ENCODE results near the gene ANKRD40. TPM values are rescaled to one million over a fixed set of nuclear protein-coding genes. Genes with fewer than 3 reads are reported as not detected.

The ANKRD40 gene
- total RNA-seq, 4 donors from 2014 or later: 22.4 to 31.1 (median 22.7) TPM

GRCh38 chr17:50672831-50673551, 34.7 kb downstream of the ANKRD40 start:
- no peak overlapping the region for H3K4me3 ChIP-seq (ENCODE audit: low read depth, poor library complexity, severe bottlenecking)
- TF ChIP-seq, protein P1, sequence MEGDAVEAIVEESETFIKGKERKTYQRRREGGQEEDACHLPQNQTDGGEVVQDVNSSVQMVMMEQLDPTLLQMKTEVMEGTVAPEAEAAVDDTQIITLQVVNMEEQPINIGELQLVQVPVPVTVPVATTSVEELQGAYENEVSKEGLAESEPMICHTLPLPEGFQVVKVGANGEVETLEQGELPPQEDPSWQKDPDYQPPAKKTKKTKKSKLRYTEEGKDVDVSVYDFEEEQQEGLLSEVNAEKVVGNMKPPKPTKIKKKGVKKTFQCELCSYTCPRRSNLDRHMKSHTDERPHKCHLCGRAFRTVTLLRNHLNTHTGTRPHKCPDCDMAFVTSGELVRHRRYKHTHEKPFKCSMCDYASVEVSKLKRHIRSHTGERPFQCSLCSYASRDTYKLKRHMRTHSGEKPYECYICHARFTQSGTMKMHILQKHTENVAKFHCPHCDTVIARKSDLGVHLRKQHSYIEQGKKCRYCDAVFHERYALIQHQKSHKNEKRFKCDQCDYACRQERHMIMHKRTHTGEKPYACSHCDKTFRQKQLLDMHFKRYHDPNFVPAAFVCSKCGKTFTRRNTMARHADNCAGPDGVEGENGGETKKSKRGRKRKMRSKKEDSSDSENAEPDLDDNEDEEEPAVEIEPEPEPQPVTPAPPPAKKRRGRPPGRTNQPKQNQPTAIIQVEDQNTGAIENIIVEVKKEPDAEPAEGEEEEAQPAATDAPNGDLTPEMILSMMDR (IDR thresholded peaks at IDR 0.05): no peak
- TF ChIP-seq POLR2A (IDR thresholded peaks at IDR 0.05): no peak
- peak in 1 of 2 donors; percentile 40 for DNase-seq (ENCODE audit: low spot score in 2 of 2)
- intact Hi-C loops (cut with DNase I; ENCODE audit: low total_unique reads): no loop called here
- 44 to 63% methylated on average over 14 to 20 of the region's 20 CpGs for WGBS, 2 donors

GRCh38 chr17:50672071-50672470, 35.6 kb downstream of the ANKRD40 start:
- intact Hi-C loops (cut with DNase I; ENCODE audit: low total_unique reads): no loop called here
- H3K4me3 ChIP-seq (ENCODE audit: low read depth, poor library complexity, severe bottlenecking): no peak overlapping the region
- WGBS, 2 donors: 79 to 81% methylated on average over 5 of the region's 5 CpGs
- DNase-seq (ENCODE audit: low spot score in 2 of 2): no peak
- TF ChIP-seq, protein P1 (IDR thresholded peaks at IDR 0.05): no peak
- no peak for TF ChIP-seq POLR2A (IDR thresholded peaks at IDR 0.05)

GRCh38 chr17:50668838-50669581, 38.7 kb downstream of the ANKRD40 start:
- DNase-seq (ENCODE audit: low spot score in 2 of 2): no peak
- intact Hi-C loops (cut with DNase I; ENCODE audit: low total_unique reads): no loop called here
- no peak overlapping the region for H3K4me3 ChIP-seq (ENCODE audit: low read depth, poor library complexity, severe bottlenecking)
- TF ChIP-seq, protein P1 (IDR thresholded peaks at IDR 0.05): no peak
- 87% methylated on average over 9 of the region's 9 CpGs for WGBS, 2 donors

DNA sequence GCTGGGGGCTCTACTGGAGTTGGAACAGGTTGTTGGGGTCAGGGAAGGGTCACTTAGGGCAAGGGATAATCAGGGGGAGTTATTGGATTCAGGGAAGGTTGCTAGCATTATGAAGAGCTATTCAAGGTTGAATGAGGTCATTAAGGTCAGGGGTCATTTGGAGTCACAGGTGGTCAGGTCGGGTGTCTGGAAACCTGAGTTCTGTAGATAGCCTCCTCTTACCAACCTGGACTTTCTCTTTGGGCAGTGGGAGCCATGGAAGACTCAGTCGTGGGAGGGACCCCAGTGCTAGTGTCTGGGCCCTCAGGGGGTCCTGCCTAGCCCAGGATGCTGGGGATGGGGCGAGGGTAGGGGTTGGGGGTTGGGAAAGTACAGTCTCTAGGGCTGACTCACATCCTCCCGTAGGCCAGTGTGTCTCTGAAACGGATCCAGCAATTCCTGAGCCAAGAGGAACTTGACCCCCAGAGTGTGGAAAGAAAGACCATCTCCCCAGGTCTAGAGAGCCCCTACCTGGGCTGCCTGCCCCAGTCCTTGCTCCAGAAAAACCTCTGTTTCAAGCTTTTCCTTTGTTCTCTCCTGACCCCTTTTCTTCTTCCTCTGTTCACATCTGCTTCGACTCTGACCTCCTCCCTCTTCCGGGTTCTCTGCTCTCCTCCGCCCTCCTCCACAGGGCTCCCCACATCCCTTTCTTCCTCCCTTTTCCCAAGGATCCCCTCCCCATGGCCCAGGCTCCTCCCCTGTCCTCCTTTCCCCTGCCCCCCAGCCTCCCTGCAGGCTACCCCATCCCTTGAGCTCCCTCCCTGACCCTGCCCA, 39.5 kb downstream of the ANKRD40 start:
- intact Hi-C loops (cut with DNase I; ENCODE audit: low total_unique reads): no loop called here
- TF ChIP-seq POLR2A (IDR thresholded peaks at IDR 0.05): no peak
- TF ChIP-seq, protein P1 (IDR thresholded peaks at IDR 0.05): no peak
- no peak for DNase-seq (ENCODE audit: low spot score in 2 of 2)
- H3K4me3 ChIP-seq (ENCODE audit: low read depth, poor library complexity, severe bottlenecking): no peak overlapping the region
- 43 to 55% methylated on average over 8 of the region's 8 CpGs for WGBS, 2 donors

GRCh38 chr17:50667259-50668024, 40.3 kb downstream of the ANKRD40 start:
- H3K4me3 ChIP-seq (ENCODE audit: low read depth, poor library complexity, severe bottlenecking): no peak overlapping the region
- intact Hi-C loops (cut with DNase I; ENCODE audit: low total_unique reads): no loop called here
- WGBS, 2 donors: 95 to 97% methylated on average over 11 to 14 of the region's 14 CpGs
- no peak for DNase-seq (ENCODE audit: low spot score in 2 of 2)
- TF ChIP-seq, protein P1 (IDR thresholded peaks at IDR 0.05): no peak
- TF ChIP-seq POLR2A (IDR thresholded peaks at IDR 0.05): no peak
